Measurements from ENCODE around the gene ZBTB42.
A peak's percentile ranks its signal among the peaks of the same experiment; 100 is the strongest.

The ZBTB42 gene

GRCh38 chr14:104783484-104784217 is 17.2 kb upstream of the ZBTB42 start:
- no peak for DNase-seq

- no peak for DNase-seq
Measured at GRCh38 chr14:104784218-104784568, 16.7 kb upstream of the ZBTB42 start.

DNA sequence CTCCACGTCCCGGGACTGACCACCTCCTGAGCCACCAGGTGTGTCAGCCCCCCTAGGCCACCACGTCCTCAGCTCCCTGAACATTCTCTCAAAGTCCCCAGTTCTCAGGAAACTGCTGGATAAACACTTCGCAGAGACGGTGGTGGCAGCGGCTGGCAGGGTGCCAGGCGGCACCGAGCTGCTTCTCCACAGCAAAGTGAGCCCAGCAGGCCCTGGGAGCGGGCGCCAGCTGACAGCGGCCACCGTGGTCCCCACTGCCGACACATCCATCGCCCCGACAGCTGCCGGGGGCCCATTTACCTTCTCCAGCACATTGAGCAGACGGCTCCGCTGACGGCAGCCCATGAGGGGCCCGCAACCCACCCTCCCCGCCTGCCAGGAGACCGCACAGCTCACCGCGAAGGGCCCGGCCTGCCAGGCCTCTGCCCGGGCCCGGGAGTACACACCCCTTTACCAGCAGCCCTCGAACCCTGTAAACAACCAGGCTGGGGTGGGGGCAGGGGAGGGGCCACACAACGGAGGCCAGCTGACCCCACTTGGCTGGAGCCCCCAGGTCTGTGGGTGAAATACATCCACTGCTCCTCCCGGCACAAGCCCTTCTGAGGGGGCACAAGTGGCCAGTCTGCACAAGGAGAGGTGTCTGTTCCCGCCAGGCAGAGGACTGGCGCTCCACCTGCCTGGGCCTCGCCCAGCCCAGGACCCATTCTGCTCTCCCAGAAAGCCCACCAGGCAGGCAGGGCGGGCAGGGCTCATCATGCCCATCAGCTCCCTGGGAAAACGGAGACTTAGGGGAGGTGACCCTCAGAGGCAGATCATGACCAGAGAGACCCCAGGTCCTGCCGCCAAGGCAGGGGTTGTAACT is 15.8 kb upstream of the ZBTB42 start:
- DNase-seq = peak; percentile 68

DNA sequence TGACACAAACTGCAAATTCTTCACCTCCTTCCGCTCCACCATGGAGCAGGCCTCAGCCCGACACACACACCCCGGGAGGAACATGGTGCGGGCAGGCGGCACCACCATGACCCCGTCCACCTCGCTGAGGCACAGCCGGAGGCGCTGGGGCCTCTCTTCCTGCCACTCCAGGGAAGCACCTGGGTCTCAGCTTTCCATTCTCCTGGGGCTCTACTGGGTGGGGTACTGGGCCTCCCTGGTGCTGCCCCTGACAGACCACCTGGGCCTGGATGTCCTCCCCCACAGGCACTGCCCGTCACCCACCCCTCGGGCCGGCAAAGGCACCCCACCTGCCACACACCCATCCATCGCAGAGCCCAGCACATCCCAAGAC is 15.2 kb upstream of the ZBTB42 start:
- DNase-seq = no peak

DNA sequence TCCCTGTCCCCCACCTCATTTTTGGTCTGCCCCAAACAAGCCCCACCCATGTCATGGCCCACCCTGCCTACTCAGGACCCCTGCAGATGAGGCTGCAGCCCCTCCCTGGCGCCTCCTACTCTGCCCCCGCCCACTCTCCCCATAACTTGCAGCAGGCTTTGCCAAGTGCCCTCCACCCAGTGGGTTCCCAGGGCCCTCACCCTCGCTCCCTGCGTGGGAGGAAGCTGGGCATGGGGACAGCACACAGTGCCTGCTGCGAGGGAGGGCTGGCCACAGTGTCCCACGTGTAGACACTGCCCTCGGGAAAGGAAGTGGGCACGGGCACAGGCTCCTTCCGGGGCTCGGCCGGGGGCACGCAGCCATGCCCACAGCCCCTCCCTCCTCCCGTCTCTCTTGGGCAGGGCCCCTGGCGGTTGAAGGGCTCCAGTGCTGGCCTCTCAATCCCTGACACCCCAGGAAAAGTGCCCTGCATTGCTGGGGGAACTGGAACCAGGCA is 14.8 kb upstream of the ZBTB42 start:
- no peak for DNase-seq

- no peak for DNase-seq
Measured at GRCh38 chr14:104786726-104787675, 13.9 kb upstream of the ZBTB42 start.

- DNase-seq = no peak
Measured at GRCh38 chr14:104787736-104788135, 13.2 kb upstream of the ZBTB42 start.

GRCh38 chr14:104788161-104788818 is 12.6 kb upstream of the ZBTB42 start:
- DNase-seq = peak; percentile 93

GRCh38 chr14:104788873-104789663 is 11.8 kb upstream of the ZBTB42 start:
- no peak for DNase-seq

GRCh38 chr14:104789752-104790743 is 10.9 kb upstream of the ZBTB42 start:
- no peak for DNase-seq

GRCh38 chr14:104791425-104791824 is 9.5 kb upstream of the ZBTB42 start:
- DNase-seq = no peak

GRCh38 chr14:104792101-104792884 is 8.6 kb upstream of the ZBTB42 start:
- DNase-seq = peak; percentile 35

- no peak for DNase-seq
Measured at GRCh38 chr14:104792945-104793702, 7.8 kb upstream of the ZBTB42 start.

DNA sequence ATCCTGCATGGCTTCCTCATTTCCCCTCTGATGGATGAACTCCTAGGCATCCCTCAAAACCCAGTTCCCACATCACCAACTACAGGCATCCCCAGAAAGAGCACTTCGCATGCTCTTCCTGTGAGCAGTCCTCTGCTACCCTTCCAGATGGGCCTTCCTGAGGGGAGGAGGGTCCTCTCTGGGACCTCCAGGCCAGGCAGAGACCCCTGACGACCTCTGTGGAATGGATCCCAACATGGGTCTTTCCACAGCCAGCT is 7.3 kb upstream of the ZBTB42 start:
- DNase-seq = no peak

- no peak for DNase-seq
Measured at GRCh38 chr14:104794099-104794498, 6.8 kb upstream of the ZBTB42 start.

DNA sequence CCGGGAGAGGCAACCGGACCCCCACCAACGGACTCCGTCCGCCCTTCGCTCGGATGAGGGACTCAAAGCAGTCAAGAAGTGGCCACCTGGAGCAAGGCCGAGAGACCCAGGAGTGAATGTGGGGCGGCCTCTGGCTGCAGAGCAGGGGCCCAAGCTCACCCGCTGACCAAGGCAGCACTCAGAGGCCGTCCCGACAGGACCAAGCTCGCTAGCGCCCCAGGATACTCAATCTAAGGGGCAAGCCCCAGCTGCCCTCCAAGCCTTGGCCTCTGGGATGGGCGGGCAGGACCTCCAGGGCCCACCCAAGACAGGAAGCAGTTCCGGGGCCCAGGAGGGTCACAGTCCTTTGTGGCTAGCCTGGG is 6.3 kb upstream of the ZBTB42 start:
- DNase-seq = no peak

- no peak for DNase-seq
Measured at GRCh38 chr14:104794993-104795780, 5.7 kb upstream of the ZBTB42 start, which contains the start of gene AKT1. AKT1 (minus strand) TSS chr14:104795748; CDS start chr14:104792643, 3,105 bp downstream.

All from NCI-H1092 treated with DMSO at 0.1 percent for 48 hours (cell line).